Spleen (tissue), 7 donors: ENCODE data around the gene PLA2G5.

Experiments used
- CTCF ChIP-seq, 11 experiments: fragments of 200-600 bp in 7 of 11; fragments of 450-650 bp in 4 of 11; sonication (generic) in 4 of 11; IDR thresholded peaks in 8 of 11; conservative IDR thresholded peaks in 3 of 11; 1 replicate in 7 of 11; 2 replicates in 4 of 11; pipeline versions ENCODE4 v1.4.0 to v1.8.0; 2016 to 2021; ENCODE audit warnings: antibody characterized with exemption in 11 of 11, inconsistent platforms in 4 of 11, mild to moderate bottlenecking in 1 of 11
- POLR2A ChIP-seq, 3 donors: fragments of 450-650 bp; IDR thresholded peaks; one replicate each; pipeline ENCODE4 v1.5.1; 2017; ENCODE audit warnings: antibody characterized with exemption in 3 of 3, mild to moderate bottlenecking in 1 of 3
- donor health status: DM: no; HTN: no; CAD: no; lungs with moderate emphysema.
- donor health status: DM: no; HTN: no; CAD: no.
- donor health status: DM: no; HTN: no; CAD: no.

GRCh38 chr1:20126041-20126805 lies 56.2 kb downstream of the PLA2G5 start:
- no peak for TF ChIP-seq POLR2A (IDR thresholded peaks at IDR 0.05)
- TF ChIP-seq CTCF (IDR thresholded peaks at IDR 0.05 in 8 of 11, conservative IDR thresholded peaks at IDR 0.05 in 3 of 11): no peak
